ENCODE results near the gene ASCL3. TPM values are rescaled to one million over a fixed set of nuclear protein-coding genes. Genes with fewer than 3 reads are reported as not detected.
A peak's percentile ranks its signal among the peaks of the same experiment; 100 is the strongest.
"Not testable (repeated sequence)": the region's sequence is repeated elsewhere in the genome, so short reads cannot be mapped to it uniquely, and the experiment has no call there.

The ASCL3 gene
- total RNA-seq, 1 experiment from 2014 or later = not detected

- no peak for DNase-seq (ENCODE audit: low read depth)
Observed at GRCh38 chr11:8947230-8947943, 4.6 kb upstream of the ASCL3 start.

- no peak for DNase-seq (ENCODE audit: low read depth)
Observed at GRCh38 chr11:8941341-8942103, 1.3 kb downstream of the ASCL3 start.

GRCh38 chr11:8937659-8938058, 5.2 kb downstream of the ASCL3 start:
- no peak for DNase-seq (ENCODE audit: low read depth)

- DNase-seq (ENCODE audit: low read depth) = no peak
Observed at GRCh38 chr11:8937159-8937558, 5.7 kb downstream of the ASCL3 start.

- DNase-seq (ENCODE audit: low read depth) = not testable (repeated sequence)
Observed at GRCh38 chr11:8935789-8936188, 7.0 kb downstream of the ASCL3 start.

GRCh38 chr11:8934742-8935488, 7.9 kb downstream of the ASCL3 start:
- DNase-seq (ENCODE audit: low read depth) = peak; percentile 82

GRCh38 chr11:8933931-8934330, 8.9 kb downstream of the ASCL3 start:
- no peak for DNase-seq (ENCODE audit: low read depth)

- no peak for DNase-seq (ENCODE audit: low read depth)
Observed at GRCh38 chr11:8932564-8933180, 10.1 kb downstream of the ASCL3 start, which contains the start of gene C11orf16. C11orf16 (minus strand) TSS chr11:8932947; CDS start chr11:8932308, 639 bp downstream.

- peak; percentile 73 for DNase-seq (ENCODE audit: low read depth)
Observed at GRCh38 chr11:8930456-8931175, 12.2 kb downstream of the ASCL3 start.

- DNase-seq (ENCODE audit: low read depth) = peak; percentile 75
Observed at GRCh38 chr11:8928981-8929615, 13.7 kb downstream of the ASCL3 start.

GRCh38 chr11:8928205-8928604, 14.6 kb downstream of the ASCL3 start:
- no peak for DNase-seq (ENCODE audit: low read depth)

GRCh38 chr11:8927233-8927632, 15.6 kb downstream of the ASCL3 start:
- no peak for DNase-seq (ENCODE audit: low read depth)

- DNase-seq (ENCODE audit: low read depth) = no peak
Observed at GRCh38 chr11:8926236-8926635, 16.6 kb downstream of the ASCL3 start.

- no peak for DNase-seq (ENCODE audit: low read depth)
Observed at GRCh38 chr11:8925711-8926110, 17.1 kb downstream of the ASCL3 start.

GRCh38 chr11:8922691-8923090, 20.1 kb downstream of the ASCL3 start:
- DNase-seq (ENCODE audit: low read depth) = no peak

- peak; percentile 87 for DNase-seq (ENCODE audit: low read depth)
Observed at GRCh38 chr11:8917157-8917825, 25.5 kb downstream of the ASCL3 start.

- DNase-seq (ENCODE audit: low read depth) = no peak
Observed at GRCh38 chr11:8914661-8915018, 28.2 kb downstream of the ASCL3 start.

- peak; percentile 29 for DNase-seq (ENCODE audit: low read depth)
Observed at GRCh38 chr11:8913961-8914660, 28.7 kb downstream of the ASCL3 start.

GRCh38 chr11:8911029-8911823, 31.6 kb downstream of the ASCL3 start, which contains the start of gene AKIP1:
AKIP1 (plus strand) TSS chr11:8911189; CDS start chr11:8911450, 261 bp downstream.
- DNase-seq (ENCODE audit: low read depth) = peak; percentile 92

Data from RPMI7951 (cell line).